Thoracic aorta (tissue), 2 donors: ENCODE results near the gene CDH19. TPM values are rescaled to one million over a fixed set of nuclear protein-coding genes. Genes with fewer than 3 reads are reported as not detected.

Experiments
- ATAC-seq: fragments of 150-250 bp; one replicate; pipeline ENCODE4 v1.8.0; 2017; ENCODE audit warnings: low read depth; ENCODE audit not compliant: insufficient number of reproducible peaks, low FRiP score
- DNase-seq: peaks from one replicate; pipeline ENCODE4 v3.0.0-alpha.2; 2020; ENCODE audit warnings: low spot score
- H3K27ac ChIP-seq, 2 donors: fragments of 200-600 bp; sonication (generic); 1 replicate in 1 of 2; 2 replicates in 1 of 2; pipeline ENCODE4 v1.5.1; 2016; ENCODE audit warnings: mild to moderate bottlenecking in 2 of 2, moderate library complexity in 2 of 2
- H3K27me3 ChIP-seq: fragments of 200-600 bp; sonication (generic); replicated peaks from 2 replicates; pipeline ENCODE4 v1.6.0; 2016; ENCODE audit warnings: mild to moderate bottlenecking; ENCODE audit not compliant: insufficient read depth
- H3K36me3 ChIP-seq: fragments of 200-600 bp; sonication (generic); one replicate; pipeline ENCODE4 v1.5.1; 2016
- H3K4me1 ChIP-seq, 2 donors: fragments of 200-600 bp; sonication (generic); 1 replicate in 1 of 2; 2 replicates in 1 of 2; pipeline versions ENCODE4 v1.5.1 to v1.6.0; 2016; ENCODE audit warnings: low read depth in 2 of 2, mild to moderate bottlenecking in 1 of 2; ENCODE audit not compliant: control insufficient read depth in 1 of 2
- H3K4me3 ChIP-seq: fragments of 200-600 bp; sonication (generic); 2 replicates; pipeline ENCODE4 v1.5.1; 2016; ENCODE audit warnings: mild to moderate bottlenecking
- H3K9me3 ChIP-seq: fragments of 200-600 bp; sonication (generic); 2 replicates; pipeline ENCODE4 v1.5.1; 2016
- CTCF ChIP-seq: fragments of 200-600 bp; sonication (generic); IDR thresholded peaks from one replicate; pipeline ENCODE4 v1.5.1; 2019; ENCODE audit warnings: antibody characterized with exemption
- total RNA-seq, 2 donors: library from RNA; depleted of rRNA; stranded (reverse); fragments of >200 nt; gene quantifications; one replicate each; pipeline versions ENCODE4 v1.1.0 to v1.2.3, GENCODE V29; 2016

The CDH19 gene
- total RNA-seq, 2 donors from 2014 or later, result 8.9 to 31.6 TPM

DNA sequence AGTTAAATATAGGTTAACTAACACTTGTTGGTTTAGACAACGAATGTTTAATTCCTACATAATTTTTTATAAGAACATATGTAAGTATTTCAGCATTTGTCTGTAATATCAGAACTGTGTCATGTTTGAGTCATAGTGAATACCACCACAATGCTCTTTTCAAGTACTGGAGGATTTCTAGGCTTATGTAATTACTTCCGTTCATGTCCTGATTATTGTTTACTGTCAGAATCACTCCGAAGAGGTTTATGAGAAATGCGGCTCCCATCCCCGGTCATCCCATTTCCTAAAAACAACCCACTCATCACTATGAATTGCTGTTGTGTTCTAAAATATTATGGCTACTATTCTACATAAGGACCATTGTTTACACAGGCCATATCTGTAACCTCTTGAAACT lies 45.1 kb downstream of the CDH19 start:
- no peak for DNase-seq
- H3K36me3 ChIP-seq, result no peaks in the 10 kb centered on the region
- no peak for ATAC-seq
- H3K27me3 ChIP-seq, result no peaks in the 10 kb centered on the region
- no peak overlapping the region for H3K4me3 ChIP-seq
- H3K4me1 ChIP-seq, result no peaks in the 10 kb centered on the region
- no peak overlapping the region for H3K27ac ChIP-seq
- H3K9me3 ChIP-seq, result no peaks in the 10 kb centered on the region
- no peak for TF ChIP-seq CTCF

- Histone ChIP-seq H3K27me3 (no peaks in the 10 kb centered on the region), H3K4me1 (no peaks in the 10 kb centered on the region), H3K36me3 (no peaks in the 10 kb centered on the region), H3K9me3 (no peaks in the 10 kb centered on the region), H3K27ac (no peak overlapping the region), H3K4me3 (no peak overlapping the region)
- DNase-seq, result no peak
- no peak for ATAC-seq
- no peak for TF ChIP-seq CTCF
These were observed 46.8 kb downstream of the CDH19 start for GRCh38 chr18:66557091-66557490.

- H3K36me3 ChIP-seq, result no peaks in the 10 kb centered on the region
- no peaks in the 10 kb centered on the region for H3K27me3 ChIP-seq
- no peak overlapping the region for H3K27ac ChIP-seq
- no peak for TF ChIP-seq CTCF
- ATAC-seq, result no peak
- DNase-seq, result no peak
- no peak overlapping the region for H3K4me3 ChIP-seq
- H3K9me3 ChIP-seq, result no peaks in the 10 kb centered on the region
- no peaks in the 10 kb centered on the region for H3K4me1 ChIP-seq
These were observed 48.3 kb downstream of the CDH19 start for GRCh38 chr18:66555585-66555984.

DNA sequence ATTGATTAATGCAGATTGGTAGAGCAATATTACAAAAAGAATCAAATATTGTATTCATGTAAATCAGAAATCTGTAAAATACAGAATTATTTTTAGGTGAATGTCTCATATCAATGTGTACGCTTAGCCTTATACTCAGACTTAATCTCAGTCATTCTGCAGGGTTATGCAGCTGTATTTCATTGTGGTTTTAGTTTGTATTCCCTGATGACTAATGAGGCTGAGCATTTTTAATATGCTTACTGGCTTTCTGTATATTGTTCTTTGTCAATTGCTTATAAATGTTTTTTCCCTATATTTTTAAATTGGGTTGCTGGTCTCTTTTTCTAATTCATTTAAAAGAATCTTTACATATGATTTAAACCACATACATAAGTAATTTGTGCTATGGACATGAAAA lies 50.1 kb downstream of the CDH19 start:
- Histone ChIP-seq H3K4me1 (no peaks in the 10 kb centered on the region), H3K36me3 (no peaks in the 10 kb centered on the region), H3K27ac (no peak overlapping the region), H3K27me3 (no peaks in the 10 kb centered on the region), H3K9me3 (no peaks in the 10 kb centered on the region), H3K4me3 (no peak overlapping the region)
- no peak for TF ChIP-seq CTCF
- DNase-seq, result no peak
- no peak for ATAC-seq

GRCh38 chr18:66550366-66550765 lies 53.5 kb downstream of the CDH19 start:
- H3K9me3 ChIP-seq, result no peaks in the 10 kb centered on the region
- no peaks in the 10 kb centered on the region for H3K4me1 ChIP-seq
- H3K36me3 ChIP-seq, result no peaks in the 10 kb centered on the region
- no peak for TF ChIP-seq CTCF
- ATAC-seq (no peak), DNase-seq (no peak)
- H3K27me3 ChIP-seq, result no peaks in the 10 kb centered on the region
- no peak overlapping the region for H3K4me3 ChIP-seq
- no peak overlapping the region for H3K27ac ChIP-seq
